Osteoblast (primary cell): ENCODE measurements around the gene PLOD1. TPM values are rescaled to one million over a fixed set of nuclear protein-coding genes. Genes with fewer than 3 reads are reported as not detected.
A peak's percentile ranks its signal among the peaks of the same experiment; 100 is the strongest.
"Not testable (repeated sequence)": the region's sequence is repeated elsewhere in the genome, so short reads cannot be mapped to it uniquely, and the experiment has no call there.

ENCODE experiments used
- DNase-seq: peaks from one replicate; pipeline ENCODE4 v3.0.0; 2011; ENCODE audit warnings: low spot score, mixed read lengths; ENCODE audit not compliant: insufficient read length; ENCODE audit errors: missing footprints
- H2AFZ ChIP-seq: 2 replicates; pipeline ENCODE4 v1.6.0; 2011; ENCODE audit warnings: mild to moderate bottlenecking, low read length
- H3K27ac ChIP-seq: 2 replicates; pipeline ENCODE4 v1.5.1; 2011; ENCODE audit warnings: mild to moderate bottlenecking, low read depth, low read length, moderate library complexity
- H3K27me3 ChIP-seq: 2 replicates; pipeline ENCODE4 v1.6.0; 2012; ENCODE audit warnings: mild to moderate bottlenecking, control low read depth, inconsistent platforms, low read length, moderate library complexity; ENCODE audit not compliant: insufficient read depth
- H3K36me3 ChIP-seq: 2 replicates; pipeline ENCODE4 v1.5.1; 2011; ENCODE audit warnings: mild to moderate bottlenecking, low read length, control low read depth, moderate library complexity; ENCODE audit not compliant: insufficient read depth
- H3K4me1 ChIP-seq: 2 replicates; pipeline ENCODE4 v1.5.1; 2011; ENCODE audit warnings: mild to moderate bottlenecking, low read length, control low read depth, moderate library complexity; ENCODE audit not compliant: insufficient read depth
- H3K4me2 ChIP-seq: 2 replicates; pipeline ENCODE4 v1.6.0; 2011; ENCODE audit warnings: mild to moderate bottlenecking, low read length; ENCODE audit not compliant: insufficient read depth
- H3K4me3 ChIP-seq: fragments of 200-600 bp; sonication (generic); 3 replicates; pipeline ENCODE4 v1.5.1; 2012; ENCODE audit warnings: mild to moderate bottlenecking, low read length, inconsistent platforms; ENCODE audit not compliant: insufficient read depth
- H3K79me2 ChIP-seq: 2 replicates; pipeline ENCODE4 v1.6.0; 2012; ENCODE audit warnings: mild to moderate bottlenecking, low read length, control low read depth, inconsistent platforms; ENCODE audit not compliant: insufficient read depth
- H3K9me3 ChIP-seq: 2 replicates; pipeline ENCODE4 v1.5.1; 2011; ENCODE audit warnings: low read depth, low read length, control low read depth
- H4K20me1 ChIP-seq: 2 replicates; pipeline ENCODE4 v1.6.0; 2012; ENCODE audit warnings: mild to moderate bottlenecking, low read length, control low read depth; ENCODE audit not compliant: insufficient read depth
- CTCF ChIP-seq: IDR thresholded peaks from 2 replicates; pipeline ENCODE4 v1.5.1; 2011; ENCODE audit warnings: mild to moderate bottlenecking, low read depth, low read length, moderate library complexity; ENCODE audit errors: extremely low read depth
- total RNA-seq: library from RNA; depleted of rRNA; stranded (reverse); fragments of >200 nt; gene quantifications from 2 replicates; pipeline ENCODE4 v1.2.3, GENCODE V29; 2012

PLOD1 gene
- total RNA-seq, 1 donor = 281 TPM

GRCh38 chr1:11912000-11912399, 22.5 kb upstream of the PLOD1 start:
- no peaks in the 10 kb centered on the region for H3K9me3 ChIP-seq
- H3K27me3 ChIP-seq = no peaks in the 10 kb centered on the region
- no peaks in the 10 kb centered on the region for H3K79me2 ChIP-seq
- no peak overlapping the region for H3K4me2 ChIP-seq
- TF ChIP-seq CTCF = no peak
- H2AFZ ChIP-seq = no peak overlapping the region
- no peak for DNase-seq
- peaks cover 8% of the 10 kb centered on the region for H3K4me1 ChIP-seq
- H4K20me1 ChIP-seq = peaks cover 2% of the 10 kb centered on the region
- no peaks in the 10 kb centered on the region for H3K36me3 ChIP-seq
- H3K4me3 ChIP-seq = no peak overlapping the region
- no peak overlapping the region for H3K27ac ChIP-seq

- not testable (repeated sequence) for H3K9me3 ChIP-seq, H4K20me1 ChIP-seq, DNase-seq
Measured at GRCh38 chr1:11912482-11913216, 21.9 kb upstream of the PLOD1 start.

DNA sequence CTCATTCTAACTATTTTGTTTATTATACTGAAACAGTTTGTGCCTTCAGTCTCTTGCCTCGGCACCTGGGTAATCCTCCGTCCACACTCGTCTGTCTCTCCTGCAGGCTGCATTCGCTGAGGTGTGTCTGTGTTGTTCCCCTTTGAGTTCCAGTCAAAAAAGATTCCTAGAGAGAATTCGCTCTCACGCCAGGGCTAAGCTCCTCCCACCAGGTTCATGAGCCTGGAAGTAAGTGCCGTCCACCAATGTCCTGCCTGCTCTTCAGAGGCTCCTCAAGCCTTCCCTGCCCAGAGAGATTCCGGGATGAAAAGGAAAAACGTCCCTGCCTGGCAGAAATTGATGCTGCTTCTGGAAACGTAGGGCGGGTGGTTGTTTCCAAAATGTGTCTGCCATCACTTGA, 21.2 kb upstream of the PLOD1 start:
- H4K20me1 ChIP-seq = peaks cover 8% of the 10 kb centered on the region
- H3K4me2 ChIP-seq = no peak overlapping the region
- H3K27me3 ChIP-seq = no peaks in the 10 kb centered on the region
- H3K4me1 ChIP-seq = peaks cover 8% of the 10 kb centered on the region
- H3K36me3 ChIP-seq = no peaks in the 10 kb centered on the region
- no peaks in the 10 kb centered on the region for H3K9me3 ChIP-seq
- no peak overlapping the region for H3K27ac ChIP-seq
- peaks cover 3% of the 10 kb centered on the region for H3K79me2 ChIP-seq
- H3K4me3 ChIP-seq = no peak overlapping the region
- peak overlapping the region; percentile 29 for H2AFZ ChIP-seq
- peak; percentile 77 for DNase-seq
- TF ChIP-seq CTCF = no peak

More at GRCh38 chr1:11912482-11913216, 21.9 kb upstream of the PLOD1 start:
- H3K36me3 ChIP-seq, H3K79me2 ChIP-seq, H3K4me2 ChIP-seq, H3K4me3 ChIP-seq, H3K27ac ChIP-seq, H2AFZ ChIP-seq, H3K27me3 ChIP-seq, H3K4me1 ChIP-seq: not testable (repeated sequence)

DNA sequence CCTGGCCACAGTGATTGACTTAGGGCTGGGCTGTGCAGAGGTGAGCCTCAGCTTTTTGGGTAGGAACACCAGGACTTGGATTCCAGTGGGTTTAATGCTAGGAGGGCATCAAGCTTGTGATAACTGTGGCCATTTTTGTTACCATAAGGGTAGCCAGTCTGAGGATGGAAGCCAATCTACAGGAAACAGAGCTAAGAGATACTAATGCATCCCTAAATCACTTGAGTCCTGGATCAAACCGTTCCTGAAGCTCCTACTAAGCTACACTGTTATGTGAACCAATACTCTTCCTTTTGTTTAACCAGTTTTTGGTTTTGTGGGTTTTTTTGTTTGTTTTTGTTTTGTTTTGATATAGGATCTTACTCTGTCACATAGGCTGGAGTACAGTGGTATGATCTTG, 20.5 kb upstream of the PLOD1 start:
- Histone ChIP-seq H3K4me1 (peaks cover 9% of the 10 kb centered on the region), H4K20me1 (peaks cover 14% of the 10 kb centered on the region), H3K27ac (no peak overlapping the region), H3K27me3 (no peaks in the 10 kb centered on the region), H3K36me3 (peaks cover under 1% of the 10 kb centered on the region), H3K9me3 (no peaks in the 10 kb centered on the region), H3K4me2 (no peak overlapping the region), H2AFZ (no peak overlapping the region), H3K79me2 (peaks cover 3% of the 10 kb centered on the region), H3K4me3 (no peak overlapping the region)
- no peak for DNase-seq
- TF ChIP-seq CTCF = no peak
